ENCODE measurements around the gene PAPPA.

Gene PAPPA

DNA sequence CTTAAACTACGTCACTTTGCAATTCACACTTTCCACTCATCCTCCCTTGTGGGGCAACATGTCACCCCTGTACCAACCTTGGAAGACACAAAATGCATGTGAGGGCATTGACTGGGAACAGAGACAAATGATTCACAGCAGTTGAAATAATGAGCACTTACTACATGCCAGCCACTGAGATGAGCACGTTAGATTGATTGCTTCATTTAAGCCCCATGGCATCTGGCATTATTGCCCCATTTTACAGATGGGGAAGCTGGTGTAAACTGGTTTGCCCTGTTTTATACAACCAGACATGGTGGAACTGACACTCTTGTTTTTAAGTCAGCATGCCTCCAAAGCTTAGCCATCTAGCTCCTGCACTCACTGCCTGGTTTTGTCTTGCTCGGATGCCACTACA, 204.7 kb downstream of the PAPPA start:
- no peak for DNase-seq

DNA sequence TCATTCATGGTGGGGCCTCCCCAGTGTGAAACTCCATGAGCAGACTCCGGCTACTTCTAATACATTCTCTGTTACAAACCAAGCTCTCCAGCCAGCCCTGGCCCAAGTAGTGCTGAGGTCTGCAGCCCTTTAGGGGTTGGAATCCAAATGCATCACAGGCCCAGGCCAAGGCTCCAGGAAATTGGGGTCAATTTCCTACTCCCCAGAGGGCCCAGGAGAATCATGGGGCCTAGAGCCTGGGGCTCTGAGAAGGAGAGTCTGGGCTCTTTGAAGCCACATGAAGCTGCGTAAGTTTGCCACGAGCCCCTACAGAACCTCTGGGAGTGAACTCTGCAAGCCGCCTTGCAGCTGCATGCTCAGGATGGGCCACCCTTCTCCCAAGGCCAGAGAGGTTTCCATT, 206.4 kb downstream of the PAPPA start:
- no peak for DNase-seq

- DNase-seq, result no peak
Measured at GRCh38 chr9:116360989-116361388, 207.4 kb downstream of the PAPPA start.

- DNase-seq, result no peak
Measured at GRCh38 chr9:116361547-116361946, 208.0 kb downstream of the PAPPA start.

DNA sequence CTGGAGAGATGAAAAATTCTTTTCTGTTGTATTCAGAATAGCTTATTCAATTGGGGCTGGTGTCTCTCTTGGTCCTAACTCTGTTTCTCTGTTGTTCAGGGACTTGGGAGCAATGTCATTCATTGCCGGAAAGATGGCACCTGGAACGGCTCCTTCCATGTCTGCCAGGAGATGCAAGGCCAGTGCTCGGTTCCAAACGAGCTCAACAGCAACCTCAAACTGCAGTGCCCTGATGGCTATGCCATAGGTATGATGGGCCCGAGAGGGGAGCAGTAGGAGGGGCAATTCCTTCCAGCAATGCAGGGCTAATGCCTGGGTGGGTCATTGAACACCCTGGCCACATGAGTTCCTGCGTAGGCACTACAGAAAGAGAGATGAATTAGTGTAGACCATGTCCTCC, 208.9 kb downstream of the PAPPA start:
- no peak for DNase-seq

DNA sequence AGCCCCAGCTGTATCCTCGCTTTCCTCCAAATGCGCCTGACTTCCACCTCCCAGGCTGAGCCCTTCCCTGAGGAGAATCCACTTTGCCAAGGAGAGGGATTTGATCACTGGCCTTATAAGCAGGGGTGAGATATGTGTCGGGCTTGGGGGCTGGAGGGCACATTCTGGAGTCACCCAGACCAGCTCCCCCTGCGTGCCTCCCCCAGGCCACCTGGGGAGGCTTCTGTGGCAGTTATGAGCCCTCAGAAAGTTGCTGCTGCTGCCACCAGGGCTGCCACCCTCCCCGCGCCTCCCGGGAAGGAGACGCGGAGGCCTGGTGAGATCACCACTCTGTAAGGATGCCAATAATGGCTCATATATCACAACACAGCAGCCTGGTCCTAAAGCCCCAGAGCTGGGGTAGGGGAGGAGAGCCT, 211.5 kb downstream of the PAPPA start:
- no peak for DNase-seq

- DNase-seq, result no peak
Measured at GRCh38 chr9:116366241-116366640, 212.7 kb downstream of the PAPPA start.

GRCh38 chr9:116368680-116369079, 215.1 kb downstream of the PAPPA start:
- DNase-seq, result no peak

DNA sequence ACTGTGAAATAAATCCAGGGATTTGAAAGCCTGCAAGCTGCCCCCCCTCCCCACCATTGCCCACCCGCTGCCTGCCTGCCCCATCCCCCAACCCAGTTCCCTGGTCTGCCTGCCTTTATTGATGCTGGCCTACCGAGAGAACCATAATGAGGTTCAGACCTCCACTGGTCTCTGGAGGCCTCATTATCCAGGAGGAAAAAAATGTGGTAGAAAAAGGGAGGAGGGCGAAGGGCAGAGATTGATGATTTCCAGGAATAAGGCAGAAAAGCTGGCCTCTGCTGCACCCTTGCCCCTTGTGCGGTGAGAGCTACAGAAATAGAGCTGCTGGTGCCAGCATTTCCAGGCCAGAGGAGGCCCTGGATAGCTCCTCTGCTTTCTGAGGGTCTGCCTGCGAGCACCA, 216.1 kb downstream of the PAPPA start:
- DNase-seq, result no peak

DNA sequence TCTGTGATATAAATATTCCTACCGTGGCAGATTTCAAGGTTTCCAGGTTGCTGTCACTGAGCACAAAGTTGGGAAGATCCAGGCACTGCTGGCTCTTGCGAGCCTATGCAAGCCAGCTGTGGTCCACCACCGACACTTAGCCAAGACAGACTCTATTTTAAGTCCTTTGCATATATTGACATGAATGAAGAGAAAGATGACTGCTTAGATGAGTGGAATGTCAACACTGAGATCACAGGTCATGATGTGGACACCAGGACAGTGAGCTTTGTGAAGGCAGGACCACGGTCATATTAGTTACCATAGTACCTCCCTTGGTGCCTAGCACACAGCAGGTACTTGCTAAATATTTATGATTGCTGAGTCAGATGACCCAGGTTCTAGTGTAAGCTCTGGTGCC, 217.0 kb downstream of the PAPPA start:
- DNase-seq, result no peak

GRCh38 chr9:116372081-116372673, 218.6 kb downstream of the PAPPA start:
- no peak for DNase-seq

- DNase-seq, result no peak
Measured at GRCh38 chr9:116372786-116373185, 219.2 kb downstream of the PAPPA start.

- DNase-seq, result no peak
Measured at GRCh38 chr9:116377179-116377798, 223.7 kb downstream of the PAPPA start.

DNA sequence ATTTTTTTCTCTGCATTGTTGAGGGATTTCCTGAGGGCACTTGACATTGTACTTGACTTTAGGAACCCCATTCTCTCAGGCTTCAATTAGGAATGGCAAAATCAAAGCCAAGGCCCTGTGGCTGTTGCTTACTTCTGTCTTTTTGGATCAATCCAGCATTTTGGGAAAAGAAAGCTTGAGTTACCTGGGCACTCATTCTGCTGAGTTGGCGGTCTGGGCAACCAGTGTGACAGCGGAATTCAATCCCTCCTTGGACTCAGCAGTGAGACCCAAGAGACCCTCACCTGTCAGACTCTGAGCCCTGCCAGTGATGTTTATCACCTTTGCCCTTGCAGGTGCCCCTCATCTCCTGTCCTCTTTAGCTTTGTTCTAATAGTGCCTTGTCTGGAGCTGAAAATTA, 225.3 kb downstream of the PAPPA start:
- DNase-seq, result no peak

DNA sequence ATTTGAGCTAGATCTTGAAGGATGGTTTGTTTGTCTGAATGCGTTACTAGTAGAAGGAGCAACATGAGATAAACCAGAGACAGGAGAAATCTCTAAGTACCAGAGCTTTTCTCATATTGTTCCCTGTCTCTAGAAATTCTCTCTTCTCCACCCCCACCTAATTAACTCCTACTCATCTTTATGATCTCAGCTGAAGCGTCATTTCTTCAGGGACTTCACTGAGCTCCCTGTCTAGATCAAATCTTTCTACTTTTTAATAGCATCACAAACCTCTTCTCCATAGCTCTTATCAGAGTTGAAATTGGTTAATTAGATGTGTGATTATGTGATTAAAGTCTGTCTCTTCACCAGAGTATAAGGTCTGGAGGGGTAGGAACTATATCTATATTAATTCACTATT, 226.2 kb downstream of the PAPPA start:
- no peak for DNase-seq

DNA sequence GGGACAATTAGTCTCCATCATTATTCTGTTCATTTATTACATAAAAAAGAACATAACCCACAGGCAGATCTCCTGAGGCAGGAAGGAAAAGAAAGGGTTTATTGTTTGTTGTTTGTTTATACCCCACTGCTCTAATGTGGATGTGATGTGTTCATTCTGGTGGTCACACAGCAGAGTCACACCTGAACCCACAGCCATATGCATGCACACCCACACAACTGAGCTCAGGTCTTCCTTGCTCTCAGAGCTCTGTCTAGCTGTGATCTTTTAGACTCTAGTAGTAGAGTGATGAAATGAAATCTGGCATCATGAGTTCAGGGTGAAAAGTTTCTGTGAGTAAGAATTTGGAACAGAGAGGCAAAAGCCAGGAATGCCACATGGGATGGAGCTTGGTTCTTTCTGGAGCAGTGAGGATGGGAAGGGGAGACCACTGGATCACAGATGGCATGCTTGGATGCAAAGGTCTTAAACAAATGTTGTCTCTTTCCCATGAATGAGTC, 227.0 kb downstream of the PAPPA start:
- DNase-seq, result no peak

- no peak for DNase-seq
Measured at GRCh38 chr9:116381350-116381749, 227.8 kb downstream of the PAPPA start.

DNA sequence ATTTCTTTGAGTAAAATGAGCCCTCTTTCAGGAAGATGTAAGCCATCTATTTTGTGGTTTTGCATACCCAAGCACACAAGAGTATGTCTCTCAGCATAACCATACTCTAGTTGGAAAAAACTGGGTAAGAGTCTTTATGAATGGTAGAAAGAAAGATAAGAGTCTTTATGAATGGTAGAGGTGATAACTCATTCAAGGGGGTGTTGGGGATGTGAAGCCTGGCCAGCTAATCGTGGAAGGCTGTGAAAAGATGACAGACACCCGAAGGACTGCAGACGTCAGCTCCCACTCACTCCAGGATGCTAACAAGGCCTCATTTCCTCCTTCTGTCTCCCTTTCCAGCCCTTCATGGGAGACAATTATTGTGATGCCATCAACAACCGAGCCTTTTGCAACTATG, 228.5 kb downstream of the PAPPA start:
- DNase-seq, result no peak

- no peak for DNase-seq
Measured at GRCh38 chr9:116383133-116383532, 229.5 kb downstream of the PAPPA start.

DNA sequence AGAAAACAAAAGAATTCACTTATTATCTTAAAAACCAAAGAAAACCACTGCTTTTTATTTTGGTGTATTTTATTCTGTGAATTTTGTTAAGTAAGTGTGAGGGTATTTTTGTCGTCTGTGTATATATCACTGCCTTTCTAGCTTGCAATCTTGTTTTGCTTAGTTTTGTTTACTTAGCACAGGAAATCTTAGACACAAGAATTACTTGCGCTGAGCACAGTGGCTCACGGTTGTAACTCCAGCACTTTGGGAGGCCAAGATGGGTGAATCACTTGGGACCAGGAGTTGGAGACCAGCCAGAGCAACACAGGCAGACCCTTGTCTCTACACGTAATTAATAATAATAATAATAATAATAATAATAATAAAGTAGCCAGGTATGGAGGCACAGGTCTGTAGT, 230.3 kb downstream of the PAPPA start:
- DNase-seq, result no peak

- no peak for DNase-seq
Measured at GRCh38 chr9:116387934-116388698, 234.5 kb downstream of the PAPPA start.

DNA sequence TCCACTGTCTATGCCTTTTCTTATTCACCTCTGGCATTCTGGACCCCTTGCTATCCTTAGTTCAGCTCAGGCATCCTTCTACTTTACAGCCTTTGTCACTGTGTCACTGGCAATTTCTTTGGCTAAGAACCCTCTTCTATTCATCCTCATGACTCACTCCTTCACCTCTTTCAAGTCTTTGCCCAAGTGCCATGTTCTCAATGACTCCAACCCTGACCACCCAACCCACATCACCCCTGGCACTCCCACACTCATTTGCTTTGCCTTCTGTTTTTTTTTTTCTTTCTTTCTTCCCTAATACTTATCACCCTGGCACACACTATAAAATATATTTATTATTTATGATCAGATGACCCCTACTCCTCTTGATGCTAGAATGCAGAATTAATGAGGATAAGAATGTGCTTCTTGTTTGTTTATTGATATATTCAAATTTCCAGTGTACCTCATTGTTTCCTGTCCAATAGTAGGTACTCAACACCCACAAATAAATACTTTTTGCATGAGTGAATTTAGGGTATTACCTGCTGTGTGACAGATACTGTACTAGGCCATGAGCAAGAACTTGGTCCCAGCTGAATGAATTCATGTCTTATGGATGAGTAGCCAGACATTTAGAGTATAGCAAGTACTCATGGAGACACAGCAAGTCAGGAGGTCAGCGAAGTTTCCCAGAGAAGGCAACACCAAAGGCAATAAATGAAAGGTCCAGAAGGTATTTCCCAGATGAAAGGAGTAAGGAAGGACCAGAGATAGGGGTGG, 236.1 kb downstream of the PAPPA start:
- DNase-seq, result no peak
